ENCODE measurements around the gene LPO.
A peak's percentile ranks its signal among the peaks of the same experiment; 100 is the strongest.

LPO gene

DNA sequence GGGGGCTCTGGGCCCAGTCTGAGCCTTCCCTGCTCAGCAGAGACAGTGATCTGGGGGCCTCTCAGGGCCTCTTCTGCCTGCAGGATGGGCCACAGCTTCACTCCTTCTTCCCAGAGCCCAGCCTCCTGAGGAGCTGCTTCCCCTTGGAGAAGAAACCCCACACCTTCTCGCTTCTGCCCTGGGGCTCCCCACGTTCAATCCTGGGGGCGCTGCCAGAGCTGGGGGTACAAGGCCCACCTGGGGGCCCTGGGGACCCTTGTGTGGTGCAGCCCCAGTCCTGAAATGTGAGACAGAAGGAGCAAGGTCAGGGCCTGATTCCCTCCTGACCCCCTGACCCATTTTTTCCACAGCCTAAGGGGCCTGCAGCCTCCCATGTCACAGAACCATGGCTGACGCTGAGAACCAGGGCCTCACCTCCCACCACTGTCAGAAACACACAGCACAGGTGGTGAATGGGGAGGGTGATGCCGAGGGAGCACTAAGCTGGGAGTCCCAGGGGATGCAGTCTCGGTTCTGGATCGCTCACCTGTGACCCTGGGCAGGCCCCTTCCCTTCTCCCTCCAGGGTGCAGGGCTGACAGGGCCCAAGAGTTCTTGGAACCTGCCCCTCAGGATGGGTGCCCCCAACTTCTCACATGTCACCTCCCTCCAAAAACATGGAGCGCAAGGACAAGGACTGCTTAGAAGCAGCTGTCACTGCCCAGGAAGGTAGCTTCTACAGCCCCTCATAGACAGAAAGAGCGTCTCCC is 64.0 kb downstream of the LPO start:
- intact Hi-C loops (cut with DNase I), result no loop called here
- DNase-seq, result peak in 2 of 10 donors; percentile 26 to 42

DNA sequence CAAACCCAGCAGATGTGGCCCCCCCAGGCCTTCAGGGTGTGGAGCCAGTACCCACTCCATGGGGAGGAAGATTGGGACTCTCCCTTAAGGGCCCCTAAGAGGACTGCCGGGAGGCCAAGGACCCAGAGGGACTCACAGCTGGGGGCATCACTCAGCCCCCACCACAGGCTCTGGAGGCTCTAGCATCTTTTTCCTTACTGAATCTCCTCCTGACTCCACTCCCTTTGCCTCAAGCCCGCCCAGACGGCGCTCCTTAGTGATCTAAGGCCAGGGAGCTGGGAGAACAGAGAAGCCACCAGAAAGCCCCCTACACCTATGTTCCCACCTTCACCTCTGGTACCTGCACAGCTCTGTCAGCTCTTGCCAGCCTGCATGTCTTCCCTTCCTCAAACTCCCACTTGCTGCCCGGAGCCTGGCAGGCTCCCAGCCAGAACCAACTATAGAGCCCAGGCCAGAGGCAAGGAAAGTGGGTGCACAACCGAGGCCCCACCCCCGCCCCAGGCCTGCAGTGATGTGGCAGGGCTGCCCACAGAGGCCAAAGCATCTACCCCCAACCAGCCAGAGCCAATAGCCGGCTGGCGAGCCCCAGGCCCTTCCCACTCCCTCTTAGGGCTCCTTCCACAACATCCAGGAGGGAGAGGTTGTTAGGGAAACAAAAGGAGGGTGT is 64.7 kb downstream of the LPO start:
- peak in 2 of 10 donors; percentile 34 to 52 for DNase-seq
- intact Hi-C loops (cut with DNase I), result no loop called here

DNA sequence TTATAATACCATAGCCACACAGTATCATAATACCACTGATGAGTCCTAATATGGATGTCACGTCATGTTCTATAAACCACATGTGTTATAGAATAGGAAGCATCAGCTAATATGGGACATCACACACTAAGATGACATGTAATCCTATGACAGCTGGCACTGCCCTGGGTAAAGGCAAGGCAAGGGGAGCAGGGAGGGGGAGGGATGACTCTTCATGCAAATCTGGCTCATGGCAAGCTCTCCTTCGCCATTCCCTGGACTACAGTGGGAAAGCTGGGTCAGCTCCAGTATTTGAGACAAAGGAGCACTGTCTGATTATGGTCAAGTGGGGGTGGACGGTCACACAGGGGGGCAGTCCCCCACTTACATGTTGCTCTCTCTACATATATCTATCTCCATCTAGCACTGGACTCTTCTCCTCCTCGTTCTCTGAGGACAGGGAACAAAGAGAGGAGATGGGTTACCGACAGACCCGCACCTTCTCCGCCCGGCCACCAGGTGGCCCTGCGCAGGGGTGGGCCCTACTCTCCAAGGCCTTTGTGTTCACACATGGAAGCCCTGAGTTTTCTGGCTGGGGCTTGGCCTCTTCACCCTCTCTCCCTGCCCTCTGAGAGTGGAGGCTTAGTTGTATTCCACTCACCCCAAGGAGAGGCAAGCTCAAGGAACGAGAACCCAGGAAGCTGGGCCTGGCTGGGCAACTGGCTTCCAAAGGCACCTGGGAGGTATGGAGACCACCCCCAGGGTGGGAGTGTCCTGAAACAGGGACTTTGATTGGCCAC is 65.8 kb downstream of the LPO start:
- peak in 4 of 10 donors; percentile 29 to 90 (median 82) for DNase-seq
- intact Hi-C loops (cut with DNase I), result no loop called here

DNA sequence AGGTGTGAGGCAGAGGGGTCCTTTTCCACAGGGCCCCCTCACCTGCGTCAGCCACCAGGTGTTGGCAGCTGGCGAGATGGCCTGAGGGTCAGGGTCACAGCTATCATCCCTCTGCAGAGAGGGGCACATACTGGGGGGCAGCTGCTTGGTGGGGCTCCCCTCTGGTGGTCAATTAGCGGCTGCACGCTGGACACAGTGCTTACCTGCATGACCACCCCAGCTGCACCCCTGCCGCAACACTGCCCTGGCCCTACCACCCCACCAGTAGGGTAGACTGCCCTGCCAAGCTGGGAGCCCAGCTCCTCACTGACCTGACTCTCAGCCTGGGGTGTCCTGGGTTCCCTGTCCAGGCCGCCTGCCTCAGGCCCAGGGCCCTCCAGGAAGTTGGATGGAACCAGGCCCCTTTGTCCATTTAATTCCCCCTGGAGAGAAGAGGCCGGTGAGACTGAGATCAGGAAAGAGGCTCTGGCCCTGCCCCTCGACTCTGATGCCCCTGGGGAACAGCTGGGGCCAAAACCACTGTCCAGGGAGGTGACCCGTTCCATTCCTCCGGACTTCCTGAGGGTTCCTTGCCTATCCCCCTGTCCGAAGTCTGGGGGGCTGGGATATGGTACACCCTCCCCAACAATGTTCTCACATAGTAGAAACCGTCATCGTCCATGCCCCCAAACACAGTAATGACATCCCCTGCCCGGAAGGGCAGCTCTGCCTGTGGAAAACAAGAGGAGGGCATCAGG is 66.5 kb downstream of the LPO start:
- intact Hi-C loops (cut with DNase I), result no loop called here
- peak in 1 of 10 donors; percentile 66 for DNase-seq

DNA sequence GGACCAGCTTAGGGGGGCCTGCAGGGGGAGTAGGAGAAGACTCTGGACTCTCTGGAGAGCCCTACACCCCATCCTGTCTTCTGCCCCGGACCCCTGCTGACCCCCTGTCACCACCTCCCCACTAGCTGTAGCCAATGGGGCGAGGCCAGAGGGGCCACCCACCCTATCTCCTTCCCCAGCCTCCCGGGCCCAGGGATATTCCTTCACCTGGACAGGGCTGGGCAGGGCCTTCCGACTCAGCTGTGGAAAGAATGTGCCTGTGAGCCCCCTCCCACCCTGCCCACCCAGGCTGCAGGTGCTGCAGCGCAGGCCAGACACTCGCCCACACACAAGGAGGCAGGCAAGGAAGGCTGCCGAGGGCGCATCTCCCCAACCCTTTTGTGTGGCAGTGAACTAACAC is 67.2 kb downstream of the LPO start:
- intact Hi-C loops (cut with DNase I), result no loop called here
- peak in 2 of 10 donors; percentile 24 to 67 for DNase-seq

DNA sequence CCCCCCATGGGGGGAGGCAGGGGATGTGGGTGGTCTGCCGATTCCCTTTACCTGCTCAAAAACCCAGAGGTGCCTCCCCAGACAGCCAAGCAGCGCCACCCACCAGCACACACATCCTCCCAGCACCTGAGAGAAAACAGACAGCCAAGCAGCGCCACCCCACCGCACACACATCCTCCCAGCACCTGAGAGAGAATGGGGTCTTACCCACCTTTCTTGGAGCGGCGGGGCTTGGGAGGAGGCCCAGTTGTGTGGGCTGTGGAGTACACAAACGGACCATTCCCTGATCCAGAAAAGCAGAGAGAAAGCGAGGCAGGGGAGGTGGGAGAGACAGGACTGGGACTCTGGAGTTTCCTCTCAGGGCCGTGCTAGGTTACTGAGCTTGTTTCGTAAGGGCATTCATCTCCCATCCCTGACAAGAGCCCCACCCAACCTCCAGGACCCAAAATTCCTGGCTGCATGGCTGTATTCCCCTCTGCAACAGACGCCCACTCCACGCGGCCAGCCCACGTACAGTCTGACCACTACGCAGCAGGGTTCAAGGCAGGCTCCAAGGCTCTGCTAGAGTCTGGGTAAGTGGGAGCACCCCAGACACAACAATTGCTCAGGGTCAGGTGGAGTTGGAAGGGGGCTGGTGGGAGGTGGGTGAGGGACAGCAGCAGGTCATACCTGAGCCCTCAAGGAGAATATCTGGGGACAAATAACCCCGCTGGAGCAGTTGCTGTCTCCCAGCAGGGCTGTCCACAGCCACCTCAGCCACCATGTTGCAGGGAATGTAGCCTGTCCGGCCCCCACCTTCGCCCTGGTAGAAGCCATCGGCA is 68.0 kb downstream of the LPO start:
- intact Hi-C loops (cut with DNase I), result no loop called here

DNA sequence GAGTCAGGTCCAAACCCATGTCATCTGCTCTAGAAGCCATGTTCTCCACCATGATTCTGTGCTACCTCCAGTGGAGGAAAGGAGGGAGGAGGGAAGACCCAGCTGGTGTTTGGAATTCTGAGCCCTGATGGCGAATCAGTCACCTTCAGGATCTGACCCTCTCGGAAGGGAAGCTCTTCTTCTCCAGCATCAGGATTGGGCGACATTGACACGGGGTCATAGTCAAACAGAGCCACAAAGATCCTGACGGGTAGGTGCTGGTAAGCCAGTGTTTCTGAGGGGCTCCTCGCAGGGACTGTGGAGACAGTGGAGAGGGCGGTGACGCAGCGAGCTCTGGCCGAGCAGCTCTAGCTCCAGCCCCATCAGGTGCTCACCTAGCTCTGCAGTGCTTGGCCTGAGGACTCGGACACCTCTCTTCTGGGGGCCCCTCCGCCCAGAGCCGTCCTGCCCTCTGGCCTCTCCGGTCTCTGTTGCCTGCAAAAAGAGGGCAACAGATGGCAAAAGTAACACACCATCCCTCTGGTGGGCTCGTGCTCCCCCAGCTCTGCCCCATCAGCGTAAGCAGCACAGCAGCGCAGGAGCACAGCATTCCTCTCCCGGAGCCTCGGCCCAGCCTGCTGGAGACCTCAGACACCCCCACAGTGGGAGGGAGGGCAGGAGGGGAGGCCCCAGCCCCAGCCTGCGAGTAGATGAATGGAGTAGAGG is 69.2 kb downstream of the LPO start:
- DNase-seq, result peak in 3 of 10 donors; percentile 28 to 76 (median 72)
- intact Hi-C loops (cut with DNase I), result no loop called here

More for the DNA sequence above, 68.0 kb downstream of the LPO start:
- DNase-seq, result peak in 3 of 10 donors; percentile 48 to 63 (median 60)

DNA sequence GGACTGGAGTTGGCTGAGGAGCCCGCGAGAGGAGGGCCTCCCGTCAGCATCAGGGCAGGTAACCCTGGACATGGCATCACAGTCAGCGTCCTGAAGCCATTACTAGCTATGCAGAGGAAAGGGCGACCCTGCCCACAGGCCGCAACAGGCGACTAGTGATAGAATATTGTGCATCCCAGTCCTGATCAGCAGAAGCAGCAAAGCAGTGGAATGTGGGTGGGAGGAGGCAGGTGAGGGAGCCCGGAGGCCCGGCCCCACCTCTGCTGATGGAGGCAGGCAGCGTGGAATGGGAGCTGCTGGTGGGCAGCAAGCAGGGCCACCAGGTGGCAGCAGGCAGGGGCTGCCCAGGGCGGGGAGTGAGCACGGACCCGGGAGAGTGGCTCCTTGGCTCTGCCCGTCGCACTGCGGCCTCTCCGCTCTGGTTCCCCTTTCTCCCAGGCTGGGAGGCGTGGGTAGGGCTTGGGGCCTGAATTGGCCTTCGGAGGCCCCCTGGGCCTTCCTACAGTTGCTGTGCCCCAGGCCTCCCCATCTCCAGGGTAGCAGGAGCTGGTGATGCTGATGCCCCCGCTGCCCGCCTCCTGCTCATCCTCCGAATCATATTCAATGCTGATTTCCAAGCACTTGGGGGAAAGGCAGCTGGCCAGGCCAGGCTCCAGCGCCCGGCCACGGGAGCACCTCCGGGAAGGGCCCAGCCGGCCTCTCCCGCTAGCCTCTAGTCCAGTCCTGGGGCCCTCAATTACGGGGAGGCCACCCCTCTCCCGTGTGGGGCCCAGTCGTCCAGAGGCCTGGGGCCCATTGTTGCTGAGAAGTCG is 70.0 kb downstream of the LPO start:
- intact Hi-C loops (cut with DNase I), result no loop called here
- peak in 3 of 10 donors; percentile 74 to 83 (median 81) for DNase-seq

DNA sequence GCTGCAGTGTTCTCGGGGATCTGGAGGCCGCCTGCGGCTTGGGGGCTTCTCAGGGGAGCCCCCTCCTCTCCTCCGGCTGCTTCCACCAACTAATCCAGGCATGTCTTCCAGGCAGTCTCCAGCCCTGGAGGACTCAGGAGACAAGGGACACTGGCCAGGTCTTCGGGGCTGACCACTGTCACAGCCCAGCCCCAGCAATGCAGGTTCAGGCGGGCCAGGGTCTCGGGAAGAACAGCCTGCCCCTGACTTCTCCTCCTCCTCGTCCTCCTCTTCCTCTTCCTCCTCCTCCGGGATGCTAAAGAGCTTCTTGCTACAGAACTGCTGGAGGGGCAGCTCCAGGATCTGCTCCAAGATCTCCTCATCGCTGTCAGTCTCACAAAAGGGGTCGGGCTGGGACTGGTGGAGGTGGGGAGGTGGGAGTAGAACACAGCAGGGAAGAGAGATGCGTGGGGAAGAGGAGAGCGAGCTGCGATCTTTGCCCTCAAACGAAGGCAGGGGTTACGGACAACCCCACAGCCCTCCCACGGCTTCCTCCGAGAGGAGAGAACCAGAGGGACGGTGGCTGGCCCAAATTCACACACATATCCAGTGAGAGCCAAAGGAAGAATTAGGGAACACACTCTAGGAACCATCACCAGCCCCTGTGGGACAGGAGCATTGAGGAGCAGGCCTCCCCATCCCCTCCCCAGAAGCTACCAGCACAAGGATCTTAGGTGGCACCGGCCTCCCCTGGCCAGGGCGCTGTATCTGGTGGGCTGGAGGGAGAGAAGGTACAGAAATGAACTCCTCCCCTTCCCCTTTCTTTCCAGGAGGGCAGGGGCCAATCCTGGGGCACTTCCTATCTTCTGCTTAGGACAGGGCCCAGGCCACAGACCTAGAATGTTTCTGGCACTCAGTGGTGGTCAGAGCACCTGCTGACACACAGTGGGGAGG is 70.9 kb downstream of the LPO start:
- DNase-seq, result peak in 3 of 10 donors; percentile 21 to 73 (median 65)
- intact Hi-C loops (cut with DNase I), result no loop called here

DNA sequence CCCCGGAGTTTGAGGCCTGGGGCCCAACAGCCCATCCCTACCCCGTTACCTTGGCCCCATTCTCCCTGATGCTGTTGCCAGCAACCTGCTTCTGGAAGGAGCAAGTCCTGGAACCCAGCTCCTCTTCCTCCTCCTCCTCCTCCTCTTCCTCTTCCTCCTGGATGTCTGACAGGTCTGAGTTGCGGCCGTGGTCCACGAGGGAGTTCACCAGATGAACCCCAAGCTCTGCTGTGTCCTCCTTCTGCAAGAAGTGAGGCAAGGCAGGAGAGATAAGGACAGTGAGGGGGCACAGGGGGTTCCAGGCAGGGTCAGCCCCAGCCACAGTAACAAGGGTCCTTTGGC is 71.5 kb downstream of the LPO start:
- DNase-seq, result peak in 1 of 10 donors; percentile 48
- intact Hi-C loops (cut with DNase I), result no loop called here

DNA sequence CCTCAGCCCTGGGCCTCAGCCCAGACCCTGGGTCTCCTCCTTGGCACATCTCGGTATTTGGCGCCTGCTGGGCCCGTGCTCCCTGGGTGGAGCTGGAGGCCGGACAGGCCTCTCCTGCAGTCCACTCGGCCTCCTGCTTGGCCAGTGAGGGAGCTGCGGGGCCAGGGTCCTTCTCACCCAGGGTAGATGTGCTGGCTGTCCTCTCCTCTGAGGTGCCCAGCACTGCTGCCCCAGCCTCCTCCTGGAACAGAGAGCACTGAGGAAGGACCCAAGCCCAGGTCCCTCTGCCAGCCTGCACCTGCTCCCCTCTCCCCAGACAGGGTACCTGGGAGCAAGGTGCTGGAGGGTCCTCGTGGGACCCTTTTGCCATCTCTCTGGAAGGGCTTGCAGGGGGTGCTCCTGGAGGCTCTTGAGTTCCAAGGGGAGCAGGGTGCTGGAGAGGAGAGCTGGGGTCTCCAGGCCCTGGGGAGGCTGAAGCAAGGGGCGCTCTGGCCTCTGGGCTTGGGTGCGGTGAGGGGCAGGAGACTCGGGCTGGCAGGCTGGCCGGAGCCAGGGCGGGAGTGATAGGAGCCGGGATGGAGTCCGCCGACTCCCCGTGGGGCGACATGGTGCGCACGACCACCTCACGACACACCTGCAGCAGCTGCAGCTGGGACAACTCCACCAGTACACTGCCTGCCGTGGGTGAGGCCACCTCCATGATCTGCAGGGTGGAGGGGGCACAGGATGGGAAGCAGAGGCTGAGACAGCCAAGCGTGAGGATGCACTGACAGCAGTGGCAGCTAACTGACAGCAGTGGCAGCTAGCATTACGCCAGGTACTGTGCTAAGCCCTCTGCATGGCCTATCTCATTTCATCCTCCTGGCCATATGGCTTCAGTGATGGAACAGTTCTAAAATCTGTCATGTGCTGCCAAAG is 72.4 kb downstream of the LPO start:
- DNase-seq, result peak in 3 of 10 donors; percentile 17 to 78 (median 68)
- intact Hi-C loops (cut with DNase I), result no loop called here

DNA sequence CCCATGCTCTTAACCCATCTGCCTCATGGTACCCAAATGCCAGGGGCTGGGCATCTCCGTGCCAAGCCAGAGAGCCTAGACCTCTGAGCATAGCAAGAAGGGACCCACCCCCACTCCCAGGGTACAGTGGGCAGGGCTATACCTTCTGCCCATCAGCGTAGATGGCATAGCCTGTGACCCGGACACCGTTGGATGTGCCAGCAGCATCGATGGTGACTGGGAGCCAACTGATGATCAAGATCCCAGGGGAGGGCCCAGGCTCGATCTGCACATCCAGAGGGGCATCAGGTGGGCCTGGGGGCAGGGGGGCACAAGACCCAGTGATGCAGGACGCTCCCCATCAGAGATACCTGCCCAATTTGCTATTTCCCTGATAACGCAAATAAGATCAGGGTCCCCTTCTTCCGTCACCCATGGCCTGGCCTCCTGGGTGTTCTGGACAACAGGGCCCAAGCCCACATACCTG is 73.1 kb downstream of the LPO start:
- DNase-seq, result peak in 3 of 10 donors; percentile 15 to 77 (median 59)

DNA sequence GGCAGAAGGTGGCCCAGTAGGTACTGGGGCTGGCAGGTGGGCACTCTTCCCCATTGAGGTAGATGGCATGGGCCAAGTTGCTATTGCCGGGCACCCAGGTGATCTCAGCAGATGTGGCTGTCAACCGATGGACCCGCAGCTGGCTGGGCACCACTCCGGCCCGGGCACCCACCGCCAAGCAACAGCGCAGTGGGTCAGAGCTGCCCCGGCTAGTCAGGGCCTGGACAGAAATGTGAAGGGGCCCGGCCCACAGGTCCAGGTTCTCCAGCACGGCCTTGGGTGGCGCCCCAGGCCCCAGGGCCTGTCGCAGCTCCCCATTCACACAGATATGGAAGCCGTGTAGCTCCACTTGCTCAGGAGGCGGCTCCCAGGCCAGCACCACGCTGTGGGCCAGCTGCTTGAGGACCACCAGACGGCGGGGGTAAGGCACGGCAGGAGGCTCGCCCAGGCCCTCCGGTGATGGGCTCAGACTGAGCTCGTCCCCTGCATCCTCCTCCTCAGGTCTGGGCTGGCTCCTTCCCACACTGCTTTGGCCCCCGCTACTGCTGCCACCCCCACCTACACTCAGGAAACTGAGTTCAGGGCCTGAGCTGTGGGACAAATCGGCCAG is 73.7 kb downstream of the LPO start:
- DNase-seq, result peak in 3 of 10 donors; percentile 69 to 78 (median 77)
- intact Hi-C loops (cut with DNase I), result no loop called here

More for the DNA sequence above, 73.1 kb downstream of the LPO start:
- intact Hi-C loops (cut with DNase I), result no loop called here

DNA sequence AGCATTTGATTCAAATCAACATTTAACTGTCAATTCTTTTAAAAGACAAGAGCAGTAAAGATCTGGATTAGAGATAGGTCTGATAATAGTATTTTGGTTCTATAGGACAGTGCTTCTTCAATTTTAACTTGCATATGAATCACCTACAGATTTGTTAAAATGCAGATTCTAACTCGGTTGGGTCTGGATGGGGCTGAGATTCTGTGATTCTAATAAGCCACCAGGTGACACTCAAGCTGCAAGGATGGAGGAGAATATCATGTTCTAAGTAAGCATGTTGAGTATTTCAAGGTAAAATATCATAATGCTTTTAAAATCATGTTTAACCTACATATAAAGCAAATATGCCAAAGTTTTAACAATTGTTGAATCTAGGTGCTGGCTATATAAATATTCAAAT is 74.4 kb downstream of the LPO start:
- DNase-seq, result no peak
- intact Hi-C loops (cut with DNase I), result no loop called here
